Fibroblast of lung (primary cell): ENCODE data around the gene SLC4A1AP. TPM values are rescaled to one million over a fixed set of nuclear protein-coding genes. Genes with fewer than 3 reads are reported as not detected.

Experiments
- DNase-seq, 2 donors: peaks; one replicate each; pipeline versions ENCODE4 v3.0.0 to v3.0.0-alpha.2; 2010; ENCODE audit warnings: low read depth in 2 of 2
- H2AFZ ChIP-seq: 2 replicates; pipeline ENCODE4 v1.5.1; 2012; ENCODE audit warnings: low read length, control low read depth, inconsistent platforms
- H3K27ac ChIP-seq: 2 replicates; pipeline ENCODE4 v1.5.1; 2011; ENCODE audit warnings: low read length, control low read depth; ENCODE audit not compliant: insufficient read depth
- H3K27me3 ChIP-seq: 2 replicates; pipeline ENCODE4 v1.5.1; 2011; ENCODE audit warnings: mild to moderate bottlenecking, low read length; ENCODE audit not compliant: control insufficient read depth, insufficient read depth
- H3K36me3 ChIP-seq: 2 replicates; pipeline ENCODE4 v1.5.1; 2011; ENCODE audit warnings: low read length; ENCODE audit not compliant: control insufficient read depth, insufficient read depth
- H3K4me1 ChIP-seq: 2 replicates; pipeline ENCODE4 v1.5.1; 2011; ENCODE audit warnings: low read length; ENCODE audit not compliant: control insufficient read depth, insufficient read depth; ENCODE audit errors: extremely low read depth
- H3K4me2 ChIP-seq: 2 replicates; pipeline ENCODE4 v1.5.1; 2011; ENCODE audit warnings: low read length, control low read depth; ENCODE audit not compliant: insufficient read depth; ENCODE audit errors: extremely low read depth
- H3K4me3 ChIP-seq, 4 experiments: fragments of 200-600 bp in 1 of 4; sonication (generic) in 1 of 4; replicated peaks in 1 of 4; 2 replicates each; pipeline ENCODE4 v1.5.1; 2011 to 2016; ENCODE audit warnings: low read length in 4 of 4, low read depth in 3 of 4, mild to moderate bottlenecking in 3 of 4, control low read depth in 2 of 4, inconsistent platforms in 1 of 4, mixed read lengths in 1 of 4; ENCODE audit not compliant: insufficient read depth in 1 of 4; ENCODE audit errors: control extremely low read depth in 1 of 4
- H3K79me2 ChIP-seq: 2 replicates; pipeline ENCODE4 v1.5.1; 2012; ENCODE audit warnings: mild to moderate bottlenecking, low read length, inconsistent platforms; ENCODE audit not compliant: control insufficient read depth, insufficient read depth
- H3K9ac ChIP-seq: 2 replicates; pipeline ENCODE4 v1.5.1; 2011; ENCODE audit warnings: mild to moderate bottlenecking, low read length, control low read depth; ENCODE audit not compliant: insufficient read depth
- H3K9me3 ChIP-seq: 2 replicates; pipeline ENCODE4 v1.5.1; 2012; ENCODE audit warnings: low read depth, low read length; ENCODE audit not compliant: control insufficient read depth, insufficient read depth
- H4K20me1 ChIP-seq: 2 replicates; pipeline ENCODE4 v1.5.1; 2011; ENCODE audit warnings: low read length; ENCODE audit not compliant: control insufficient read depth, insufficient read depth; ENCODE audit errors: extremely low read depth
- EZH2 ChIP-seq: IDR thresholded peaks from 2 replicates; pipeline ENCODE4 v1.5.1; 2012; ENCODE audit warnings: low read length, control low read depth, mild to moderate bottlenecking; ENCODE audit errors: missing control alignments
- polyA plus RNA-seq, 2 donors: library from polyadenylated mRNA; depleted of rRNA in 1 of 2; stranded (reverse) in 1 of 2; unstranded in 1 of 2; fragments of >200 nt; gene quantifications; 2 replicates each; pipeline ENCODE4 v1.2.1, GENCODE V29; 2011 to 2012; ENCODE audit warnings: missing spikeins in 1 of 2
- total RNA-seq: library from RNA; depleted of rRNA; stranded (reverse); fragments of >200 nt; gene quantifications from 2 replicates; pipeline ENCODE4 v1.2.1, GENCODE V29; 2014
- TF ChIP-seq, protein P1 (sequence below), 2 donors: IDR thresholded peaks in 1 of 2; conservative IDR thresholded peaks in 1 of 2; 1 replicate in 1 of 2; 2 replicates in 1 of 2; pipeline ENCODE4 v1.5.1; 2011 to 2012; ENCODE audit warnings: low read length in 2 of 2, control low read depth in 1 of 2, inconsistent platforms in 1 of 2, low read depth in 1 of 2, mild to moderate bottlenecking in 1 of 2

Gene SLC4A1AP
- total and polyA plus RNA-seq, 2 donors (not counting 1 experiment from before 2014, with no cell fraction given): 15.2 to 28.4 TPM

DNA sequence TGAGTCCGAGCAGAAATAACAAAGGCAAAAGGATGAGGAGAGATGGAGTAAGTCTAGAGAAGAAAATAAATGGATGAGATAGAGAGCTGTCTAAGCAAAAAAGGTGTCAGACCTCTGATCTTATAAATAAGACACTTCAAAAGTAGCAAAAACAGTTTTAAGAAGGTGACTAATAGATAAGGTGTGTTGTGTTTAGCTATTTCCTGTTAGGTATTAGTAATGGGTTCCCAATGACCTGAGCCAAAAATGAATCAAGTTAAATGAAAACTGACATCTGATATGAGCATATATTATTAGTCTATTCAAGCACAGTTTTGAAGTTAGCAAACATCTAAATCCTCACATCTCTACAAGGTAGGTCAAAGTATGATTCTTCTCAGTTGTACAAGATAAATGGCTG, 10.9 kb upstream of the SLC4A1AP start:
- H3K79me2 ChIP-seq: no peaks in the 10 kb centered on the region
- H4K20me1 ChIP-seq: no peaks in the 10 kb centered on the region
- H2AFZ ChIP-seq: no peak overlapping the region
- no peak overlapping the region for H3K9ac ChIP-seq
- H3K36me3 ChIP-seq: peaks cover 14% of the 10 kb centered on the region
- H3K4me1 ChIP-seq: no peaks in the 10 kb centered on the region
- H3K4me3 ChIP-seq: no peak overlapping the region
- H3K27me3 ChIP-seq: no peaks in the 10 kb centered on the region
- no peak for DNase-seq
- H3K4me2 ChIP-seq: no peak overlapping the region
- no peak for TF ChIP-seq EZH2
- TF ChIP-seq, protein P1, sequence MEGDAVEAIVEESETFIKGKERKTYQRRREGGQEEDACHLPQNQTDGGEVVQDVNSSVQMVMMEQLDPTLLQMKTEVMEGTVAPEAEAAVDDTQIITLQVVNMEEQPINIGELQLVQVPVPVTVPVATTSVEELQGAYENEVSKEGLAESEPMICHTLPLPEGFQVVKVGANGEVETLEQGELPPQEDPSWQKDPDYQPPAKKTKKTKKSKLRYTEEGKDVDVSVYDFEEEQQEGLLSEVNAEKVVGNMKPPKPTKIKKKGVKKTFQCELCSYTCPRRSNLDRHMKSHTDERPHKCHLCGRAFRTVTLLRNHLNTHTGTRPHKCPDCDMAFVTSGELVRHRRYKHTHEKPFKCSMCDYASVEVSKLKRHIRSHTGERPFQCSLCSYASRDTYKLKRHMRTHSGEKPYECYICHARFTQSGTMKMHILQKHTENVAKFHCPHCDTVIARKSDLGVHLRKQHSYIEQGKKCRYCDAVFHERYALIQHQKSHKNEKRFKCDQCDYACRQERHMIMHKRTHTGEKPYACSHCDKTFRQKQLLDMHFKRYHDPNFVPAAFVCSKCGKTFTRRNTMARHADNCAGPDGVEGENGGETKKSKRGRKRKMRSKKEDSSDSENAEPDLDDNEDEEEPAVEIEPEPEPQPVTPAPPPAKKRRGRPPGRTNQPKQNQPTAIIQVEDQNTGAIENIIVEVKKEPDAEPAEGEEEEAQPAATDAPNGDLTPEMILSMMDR (conservative IDR thresholded peaks at IDR 0.05 in 1 of 2, IDR thresholded peaks at IDR 0.05 in 1 of 2; ENCODE audit: low read depth in 1 of 2, low read length in 2 of 2): no peak
- no peaks in the 10 kb centered on the region for H3K9me3 ChIP-seq
- H3K27ac ChIP-seq: no peak overlapping the region

DNA sequence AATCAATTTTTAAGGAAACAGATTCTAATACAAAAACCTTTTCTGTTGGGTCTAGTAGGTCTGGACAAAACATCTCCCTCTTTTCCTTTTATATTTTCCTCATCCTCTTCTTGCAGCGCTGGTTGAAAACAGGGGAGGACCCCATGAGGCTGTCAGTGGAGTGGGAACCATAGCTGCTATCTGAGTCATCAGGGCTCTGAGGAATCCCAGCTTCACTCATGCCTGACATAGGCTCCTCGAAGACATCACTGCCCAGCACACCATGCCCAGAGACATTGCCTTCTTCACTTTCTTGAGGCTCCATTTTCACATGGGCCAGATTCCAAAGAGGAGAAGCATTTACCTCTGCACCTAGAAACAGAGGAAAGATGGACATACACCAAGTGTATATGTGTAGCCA, 10.3 kb upstream of the SLC4A1AP start:
- H3K9ac ChIP-seq: no peak overlapping the region
- H3K4me1 ChIP-seq: no peaks in the 10 kb centered on the region
- DNase-seq: peak in 1 of 2 donors; percentile 47
- no peak overlapping the region for H3K4me2 ChIP-seq
- no peak overlapping the region for H3K27ac ChIP-seq
- no peak overlapping the region for H2AFZ ChIP-seq
- TF ChIP-seq, protein P1 (conservative IDR thresholded peaks at IDR 0.05 in 1 of 2, IDR thresholded peaks at IDR 0.05 in 1 of 2; ENCODE audit: low read depth in 1 of 2, low read length in 2 of 2): no peak
- TF ChIP-seq EZH2: no peak
- peaks cover 12% of the 10 kb centered on the region for H3K36me3 ChIP-seq
- H3K9me3 ChIP-seq: no peaks in the 10 kb centered on the region
- H3K27me3 ChIP-seq: no peaks in the 10 kb centered on the region
- no peaks in the 10 kb centered on the region for H3K79me2 ChIP-seq
- H3K4me3 ChIP-seq: no peak overlapping the region
- no peaks in the 10 kb centered on the region for H4K20me1 ChIP-seq

DNA sequence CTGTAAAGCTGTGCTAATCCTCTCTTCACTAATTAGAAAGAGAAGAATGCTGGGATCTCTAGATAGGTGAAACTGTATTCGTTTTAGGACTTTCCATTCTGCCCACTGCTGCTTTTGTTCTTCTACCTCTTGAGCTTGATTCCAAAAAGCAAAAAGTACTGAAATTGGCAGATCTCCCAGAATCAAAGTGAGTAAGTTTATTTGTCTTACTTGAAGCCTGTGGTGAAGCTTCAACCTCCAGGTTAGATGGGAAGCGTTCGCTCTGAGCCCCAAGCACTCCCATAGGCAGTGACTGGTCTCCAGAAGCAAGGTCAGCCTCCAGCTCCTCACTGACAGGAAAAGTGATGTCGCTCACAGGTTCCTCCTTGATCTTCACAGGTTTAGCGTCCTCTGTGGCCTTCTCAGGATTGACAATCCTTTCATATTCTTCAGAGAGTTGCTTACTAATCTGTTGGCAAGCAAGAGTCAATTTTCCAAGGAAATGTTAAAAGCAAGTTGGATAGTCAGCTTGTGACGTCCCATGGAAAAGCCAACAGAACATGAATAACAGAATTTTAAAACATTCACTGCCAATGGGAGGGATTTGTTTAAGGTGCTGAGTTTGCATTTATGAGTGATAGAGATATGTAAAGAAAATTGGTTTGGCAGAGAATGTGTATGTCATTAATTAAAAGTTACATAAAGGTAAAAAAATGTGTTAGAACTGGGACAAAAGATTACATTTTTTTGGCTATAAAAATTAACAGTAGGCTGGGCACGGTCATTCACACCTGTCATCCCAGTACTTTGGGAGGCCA, 8.3 kb upstream of the SLC4A1AP start:
- Histone ChIP-seq H3K9me3 (no peaks in the 10 kb centered on the region), H3K27ac (no peak overlapping the region), H3K9ac (no peak overlapping the region), H3K36me3 (peaks cover 10% of the 10 kb centered on the region), H4K20me1 (no peaks in the 10 kb centered on the region), H3K79me2 (no peaks in the 10 kb centered on the region), H3K4me1 (no peaks in the 10 kb centered on the region), H3K4me2 (no peak overlapping the region), H2AFZ (no peak overlapping the region), H3K27me3 (no peaks in the 10 kb centered on the region), H3K4me3 (no peak overlapping the region)
- TF ChIP-seq EZH2: no peak
- TF ChIP-seq, protein P1 (conservative IDR thresholded peaks at IDR 0.05 in 1 of 2, IDR thresholded peaks at IDR 0.05 in 1 of 2; ENCODE audit: low read depth in 1 of 2, low read length in 2 of 2): no peak
- DNase-seq: peak; percentile 52 to 96
